ENCODE measurements around the gene ARHGAP24. TPM values are rescaled to one million over a fixed set of nuclear protein-coding genes. Genes with fewer than 3 reads are reported as not detected.

The ARHGAP24 gene
- total RNA-seq, 1 donor from 2014 or later = 9.9 TPM

DNA sequence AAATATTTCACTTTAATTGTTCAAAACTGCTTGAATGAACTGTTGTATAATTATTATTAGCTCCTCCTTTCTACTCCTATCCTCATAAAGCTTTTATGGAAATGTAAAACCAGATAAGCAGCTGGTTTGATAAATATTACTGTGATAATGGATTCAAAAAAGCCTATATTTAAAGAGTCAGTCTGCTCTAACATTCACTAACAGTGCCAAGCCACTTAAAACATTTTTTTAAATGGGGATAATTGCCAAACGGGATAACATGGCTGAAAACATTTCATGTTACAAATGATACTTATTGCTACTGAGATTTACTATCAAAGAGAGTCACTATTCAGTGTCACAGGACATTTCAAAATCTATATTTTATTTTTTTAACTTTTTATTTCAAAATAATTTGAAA is 17.4 kb downstream of the ARHGAP24 start:
- no peak for DNase-seq (ENCODE audit: low read depth)
- H3K4me3 ChIP-seq (ENCODE audit: low read depth, low read length) = no peak overlapping the region
- TF ChIP-seq, protein P1, sequence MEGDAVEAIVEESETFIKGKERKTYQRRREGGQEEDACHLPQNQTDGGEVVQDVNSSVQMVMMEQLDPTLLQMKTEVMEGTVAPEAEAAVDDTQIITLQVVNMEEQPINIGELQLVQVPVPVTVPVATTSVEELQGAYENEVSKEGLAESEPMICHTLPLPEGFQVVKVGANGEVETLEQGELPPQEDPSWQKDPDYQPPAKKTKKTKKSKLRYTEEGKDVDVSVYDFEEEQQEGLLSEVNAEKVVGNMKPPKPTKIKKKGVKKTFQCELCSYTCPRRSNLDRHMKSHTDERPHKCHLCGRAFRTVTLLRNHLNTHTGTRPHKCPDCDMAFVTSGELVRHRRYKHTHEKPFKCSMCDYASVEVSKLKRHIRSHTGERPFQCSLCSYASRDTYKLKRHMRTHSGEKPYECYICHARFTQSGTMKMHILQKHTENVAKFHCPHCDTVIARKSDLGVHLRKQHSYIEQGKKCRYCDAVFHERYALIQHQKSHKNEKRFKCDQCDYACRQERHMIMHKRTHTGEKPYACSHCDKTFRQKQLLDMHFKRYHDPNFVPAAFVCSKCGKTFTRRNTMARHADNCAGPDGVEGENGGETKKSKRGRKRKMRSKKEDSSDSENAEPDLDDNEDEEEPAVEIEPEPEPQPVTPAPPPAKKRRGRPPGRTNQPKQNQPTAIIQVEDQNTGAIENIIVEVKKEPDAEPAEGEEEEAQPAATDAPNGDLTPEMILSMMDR (conservative IDR thresholded peaks at IDR 0.05; ENCODE audit: low read depth, low read length) = no peak

- TF ChIP-seq, protein P1 (conservative IDR thresholded peaks at IDR 0.05; ENCODE audit: low read depth, low read length) = no peak
- DNase-seq (ENCODE audit: low read depth) = no peak
- no peak overlapping the region for H3K4me3 ChIP-seq (ENCODE audit: low read depth, low read length)
Observed at GRCh38 chr4:85495621-85496020, 20.7 kb downstream of the ARHGAP24 start.

DNA sequence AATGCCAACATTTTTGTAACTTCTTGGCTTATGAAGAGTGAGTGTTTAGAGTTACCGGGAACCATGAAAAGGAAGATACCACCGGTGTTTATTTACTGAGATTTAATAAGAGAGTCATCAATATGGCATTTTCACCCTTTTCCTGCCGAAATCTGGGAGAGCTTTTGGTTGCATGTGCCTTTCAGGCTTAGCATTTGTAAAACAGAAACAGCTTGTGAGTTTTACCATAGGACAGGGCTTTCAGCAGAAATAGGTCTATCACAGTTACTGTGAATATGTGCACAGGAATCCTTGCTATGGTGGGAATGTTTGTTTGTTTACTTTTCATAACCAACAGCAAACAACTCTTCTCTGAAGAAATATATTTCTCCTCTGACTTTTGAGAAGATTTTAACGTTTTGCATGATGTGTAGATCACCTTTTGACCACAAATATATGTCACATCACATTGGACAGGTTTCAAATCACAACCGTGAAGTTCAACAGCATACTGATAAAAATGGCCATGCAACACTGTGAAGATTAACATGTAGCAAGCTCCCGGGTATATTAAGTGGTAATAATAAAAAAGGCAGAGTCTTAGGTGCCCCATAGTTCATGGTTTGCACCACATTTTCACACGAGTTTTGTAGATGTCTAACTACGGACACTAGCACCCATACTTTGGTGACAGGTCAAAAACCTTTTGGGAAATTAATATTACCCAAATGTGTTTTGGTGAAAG is 21.3 kb downstream of the ARHGAP24 start:
- TF ChIP-seq, protein P1 (conservative IDR thresholded peaks at IDR 0.05; ENCODE audit: low read depth, low read length) = no peak
- no peak for DNase-seq (ENCODE audit: low read depth)
- no peak overlapping the region for H3K4me3 ChIP-seq (ENCODE audit: low read depth, low read length)

DNA sequence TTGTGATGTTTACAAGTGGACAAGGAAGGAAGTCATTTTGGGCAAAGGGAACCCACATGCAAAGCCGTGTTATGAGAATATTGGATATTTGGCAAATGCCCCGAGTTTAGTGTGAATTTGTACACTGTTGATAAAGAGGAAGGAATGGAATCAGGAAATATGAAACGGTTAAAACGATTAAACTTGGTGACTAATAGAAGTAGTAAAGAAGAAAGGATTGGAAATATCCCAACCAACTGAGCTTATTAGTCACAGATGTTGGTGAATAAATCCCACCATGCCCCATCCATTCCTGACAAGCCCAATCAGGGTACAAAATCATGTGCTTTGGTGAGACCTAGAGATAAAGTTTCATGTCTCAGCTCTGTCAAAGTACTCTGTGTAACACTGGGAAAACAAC is 22.0 kb downstream of the ARHGAP24 start:
- H3K4me3 ChIP-seq (ENCODE audit: low read depth, low read length) = no peak overlapping the region
- no peak for DNase-seq (ENCODE audit: low read depth)
- TF ChIP-seq, protein P1 (conservative IDR thresholded peaks at IDR 0.05; ENCODE audit: low read depth, low read length) = no peak

- no peak for DNase-seq (ENCODE audit: low read depth)
- H3K4me3 ChIP-seq (ENCODE audit: low read depth, low read length) = no peak overlapping the region
- TF ChIP-seq, protein P1 (conservative IDR thresholded peaks at IDR 0.05; ENCODE audit: low read depth, low read length) = no peak
Observed at GRCh38 chr4:85498068-85498733, 23.3 kb downstream of the ARHGAP24 start.

DNA sequence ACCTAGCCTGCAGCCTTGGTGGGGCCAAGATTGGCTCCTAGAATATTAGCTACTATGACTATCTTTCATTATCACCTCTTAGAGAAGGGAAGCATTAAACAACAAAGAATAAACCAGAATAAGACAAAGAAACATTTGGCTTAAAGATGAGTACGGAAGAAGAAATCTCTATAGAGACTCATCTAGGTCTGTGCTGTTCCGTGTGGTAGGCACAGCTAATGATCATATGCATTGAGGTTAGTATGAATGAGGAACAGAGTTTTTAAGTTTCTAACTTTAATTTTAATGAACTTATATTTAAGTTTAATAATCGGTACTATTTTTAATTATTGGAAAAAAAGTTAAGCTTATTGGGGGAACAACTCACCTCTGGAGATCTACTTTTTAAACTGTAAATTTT is 24.6 kb downstream of the ARHGAP24 start:
- no peak for DNase-seq (ENCODE audit: low read depth)
- no peak overlapping the region for H3K4me3 ChIP-seq (ENCODE audit: low read depth, low read length)
- TF ChIP-seq, protein P1 (conservative IDR thresholded peaks at IDR 0.05; ENCODE audit: low read depth, low read length) = no peak

Measured in epithelial cell of proximal tubule (primary cell).